Measurements from ENCODE around the gene MYO3B.

DNA sequence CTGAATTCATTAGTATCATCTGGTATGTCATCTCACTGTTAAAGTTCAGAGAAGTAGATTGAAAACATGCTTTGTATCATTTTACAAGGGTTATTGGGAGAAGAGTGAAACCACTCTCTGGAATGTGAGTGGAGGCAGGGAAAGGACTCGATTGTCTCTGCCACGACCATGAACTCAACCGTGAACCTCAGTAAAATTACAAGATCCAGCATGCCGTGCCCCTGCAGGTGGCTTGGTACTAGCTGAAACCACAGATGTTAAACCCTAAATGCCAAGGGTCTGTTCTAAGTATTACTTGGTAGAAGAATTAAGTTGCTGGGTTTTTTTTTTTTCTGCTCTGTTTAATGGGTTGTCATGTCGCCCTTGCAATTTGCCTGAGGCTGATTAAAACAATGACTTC is 197.2 kb downstream of the MYO3B start:
- TF ChIP-seq, protein P1, sequence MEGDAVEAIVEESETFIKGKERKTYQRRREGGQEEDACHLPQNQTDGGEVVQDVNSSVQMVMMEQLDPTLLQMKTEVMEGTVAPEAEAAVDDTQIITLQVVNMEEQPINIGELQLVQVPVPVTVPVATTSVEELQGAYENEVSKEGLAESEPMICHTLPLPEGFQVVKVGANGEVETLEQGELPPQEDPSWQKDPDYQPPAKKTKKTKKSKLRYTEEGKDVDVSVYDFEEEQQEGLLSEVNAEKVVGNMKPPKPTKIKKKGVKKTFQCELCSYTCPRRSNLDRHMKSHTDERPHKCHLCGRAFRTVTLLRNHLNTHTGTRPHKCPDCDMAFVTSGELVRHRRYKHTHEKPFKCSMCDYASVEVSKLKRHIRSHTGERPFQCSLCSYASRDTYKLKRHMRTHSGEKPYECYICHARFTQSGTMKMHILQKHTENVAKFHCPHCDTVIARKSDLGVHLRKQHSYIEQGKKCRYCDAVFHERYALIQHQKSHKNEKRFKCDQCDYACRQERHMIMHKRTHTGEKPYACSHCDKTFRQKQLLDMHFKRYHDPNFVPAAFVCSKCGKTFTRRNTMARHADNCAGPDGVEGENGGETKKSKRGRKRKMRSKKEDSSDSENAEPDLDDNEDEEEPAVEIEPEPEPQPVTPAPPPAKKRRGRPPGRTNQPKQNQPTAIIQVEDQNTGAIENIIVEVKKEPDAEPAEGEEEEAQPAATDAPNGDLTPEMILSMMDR (IDR thresholded peaks at IDR 0.05), result no peak
- TF ChIP-seq EZH2phosphoT487 (IDR thresholded peaks at IDR 0.05) (no peak), EZH2 (IDR thresholded peaks at IDR 0.05) (no peak)
